ENCODE measurements around the gene ATRAID.

DNA sequence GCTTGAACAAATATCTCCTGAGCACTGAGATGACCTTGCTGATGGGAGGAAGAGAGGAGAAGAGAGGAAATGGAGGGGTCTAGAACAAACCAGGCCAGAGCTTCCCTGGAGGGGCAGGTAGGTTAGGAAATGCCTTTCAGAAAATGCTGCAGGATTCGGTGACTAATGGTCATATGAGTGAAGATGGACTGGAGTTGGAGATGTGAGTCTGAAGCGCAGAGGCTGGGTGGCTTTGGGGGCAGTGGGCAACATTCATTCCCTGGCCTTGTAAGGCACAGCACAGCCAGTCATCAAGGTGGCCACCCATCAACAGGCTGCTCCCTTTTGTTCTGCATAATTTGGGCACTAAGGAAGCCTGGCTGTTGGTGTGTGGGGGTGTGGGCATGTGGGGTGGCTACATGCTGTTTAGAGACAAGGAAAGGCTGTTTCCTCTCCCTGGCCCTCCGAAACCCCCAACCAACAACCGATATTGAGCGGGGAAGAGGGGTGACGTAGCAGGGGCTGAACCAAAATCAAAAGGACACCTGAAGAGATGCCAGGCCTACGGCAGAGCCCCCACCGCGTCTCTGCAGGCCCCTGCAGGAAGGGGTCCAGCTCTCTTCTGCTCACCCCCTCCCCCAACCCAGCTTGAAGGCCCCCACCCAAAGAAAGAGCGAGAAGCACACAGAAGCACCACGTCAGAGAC is 49.5 kb downstream of the ATRAID start:
- TF ChIP-seq CBFB (IDR thresholded peaks at IDR 0.05; ENCODE audit: low read depth) (no peak), TARDBP (IDR thresholded peaks at IDR 0.05; ENCODE audit: borderline replicate concordance) (no peak), SREBF1 (IDR thresholded peaks at IDR 0.05; ENCODE audit: low read length) (no peak), EP300 (IDR thresholded peaks at IDR 0.05; ENCODE audit: borderline replicate concordance in 1 of 2, control insufficient read depth in 1 of 2, low read depth in 2 of 2, low read length in 2 of 2) (no peak), POLR2AphosphoS5 (IDR thresholded peaks at IDR 0.05; ENCODE audit: low read length) (no peak), SRF (IDR thresholded peaks at IDR 0.05; ENCODE audit: low read depth in 2 of 2, low read length in 2 of 2) (no peak), DPF2 (IDR thresholded peaks at IDR 0.05) (no peak), MYB (IDR thresholded peaks at IDR 0.05; ENCODE audit: borderline replicate concordance, low read depth, low read length) (no peak), SMC3 (IDR thresholded peaks at IDR 0.05; ENCODE audit: borderline replicate concordance, low read length) (no peak)
- TF ChIP-seq, protein P1, sequence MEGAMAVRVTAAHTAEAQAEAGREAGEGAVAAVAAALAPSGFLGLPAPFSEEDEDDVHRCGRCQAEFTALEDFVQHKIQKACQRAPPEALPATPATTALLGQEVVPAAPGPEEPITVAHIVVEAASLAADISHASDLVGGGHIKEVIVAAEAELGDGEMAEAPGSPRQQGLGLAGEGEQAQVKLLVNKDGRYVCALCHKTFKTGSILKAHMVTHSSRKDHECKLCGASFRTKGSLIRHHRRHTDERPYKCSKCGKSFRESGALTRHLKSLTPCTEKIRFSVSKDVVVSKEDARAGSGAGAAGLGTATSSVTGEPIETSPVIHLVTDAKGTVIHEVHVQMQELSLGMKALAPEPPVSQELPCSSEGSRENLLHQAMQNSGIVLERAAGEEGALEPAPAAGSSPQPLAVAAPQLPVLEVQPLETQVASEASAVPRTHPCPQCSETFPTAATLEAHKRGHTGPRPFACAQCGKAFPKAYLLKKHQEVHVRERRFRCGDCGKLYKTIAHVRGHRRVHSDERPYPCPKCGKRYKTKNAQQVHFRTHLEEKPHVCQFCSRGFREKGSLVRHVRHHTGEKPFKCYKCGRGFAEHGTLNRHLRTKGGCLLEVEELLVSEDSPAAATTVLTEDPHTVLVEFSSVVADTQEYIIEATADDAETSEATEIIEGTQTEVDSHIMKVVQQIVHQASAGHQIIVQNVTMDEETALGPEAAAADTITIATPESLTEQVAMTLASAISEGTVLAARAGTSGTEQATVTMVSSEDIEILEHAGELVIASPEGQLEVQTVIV (IDR thresholded peaks at IDR 0.05; ENCODE audit: borderline replicate concordance, partially characterized antibody), result no peak

All from GM12878 (cell line).